PC-9 (cell line): ENCODE results near the gene KCNMB2.

Source experiments
- CTCF ChIP-seq: fragments of 200-600 bp; sonication (generic); conservative IDR thresholded peaks from 2 replicates; pipeline ENCODE4 v1.6.1; 2017; ENCODE audit warnings: mixed run types, antibody characterized with exemption, mild to moderate bottlenecking, moderate library complexity
- EZH2 ChIP-seq: fragments of 200-600 bp; sonication (generic); IDR thresholded peaks from 2 replicates; pipeline ENCODE4 v1.8.0; 2017; ENCODE audit warnings: antibody characterized with exemption, low read depth

- TF ChIP-seq EZH2 (no peak), CTCF (no peak)
Measured at GRCh38 chr3:178703268-178703975, 167.2 kb downstream of the KCNMB2 start.
